ENCODE data around the gene SPO11. TPM values are rescaled to one million over a fixed set of nuclear protein-coding genes. Genes with fewer than 3 reads are reported as not detected.

The SPO11 gene
- total and polyA plus RNA-seq, 9 of the 15 experiments (the other 6 are each of a cell fraction or from before 2014, with no cell fraction given), result not detected

DNA sequence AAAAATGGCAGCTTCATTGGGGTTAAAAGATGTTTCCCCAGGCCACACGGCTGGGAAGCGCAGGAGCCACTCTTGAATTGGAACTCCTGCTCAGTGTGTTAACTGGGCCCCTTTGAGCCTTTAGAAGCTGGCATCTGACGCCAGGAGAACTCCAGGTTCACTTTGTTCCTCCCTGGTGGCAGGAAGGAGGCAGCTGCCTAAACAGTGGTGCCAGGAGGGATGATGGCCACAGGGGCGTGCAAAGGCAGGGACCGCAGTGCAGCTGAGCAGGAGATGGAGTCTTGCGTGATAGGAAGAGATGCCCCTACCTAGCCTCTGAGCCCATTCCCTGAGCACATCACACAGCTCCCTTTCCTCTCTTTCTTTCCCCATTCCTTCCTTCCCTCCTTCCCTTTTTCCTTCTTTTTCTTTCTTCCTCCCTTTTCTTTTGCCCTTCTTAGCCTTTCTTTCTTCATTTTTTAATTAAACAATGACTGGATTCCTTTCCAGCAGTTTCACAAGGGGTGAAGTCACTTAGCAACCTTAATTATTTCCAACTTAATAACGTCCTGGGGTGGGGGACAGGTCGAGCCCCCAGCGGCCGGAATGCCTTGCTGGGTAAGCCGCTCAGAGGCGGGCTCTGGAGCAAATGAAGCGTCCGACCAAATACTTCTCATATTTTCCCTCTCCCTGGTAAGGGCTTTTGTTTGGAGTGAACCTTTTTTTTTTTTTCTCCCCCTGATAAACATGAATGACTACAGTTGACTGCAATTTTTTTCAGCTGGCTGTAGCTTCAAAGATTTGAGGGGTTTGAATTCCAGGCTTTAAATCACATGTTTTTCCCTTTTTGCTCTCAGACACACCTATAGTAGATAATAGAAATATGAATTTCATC lies 42.4 kb upstream of the SPO11 start:
- Histone ChIP-seq H3K27me3 (ENCODE audit: control insufficient read depth in 2 of 2, insufficient read depth in 2 of 2, low read length in 2 of 2) (peaks cover 37 to 84% of the 10 kb centered on the region in 2 experiments), H3K79me2 (ENCODE audit: control insufficient read depth, insufficient read depth, low read length) (no peaks in the 10 kb centered on the region), H4K20me1 (replicated peaks; ENCODE audit: control insufficient read depth, insufficient read depth, low read length) (0 out of 2 replicates have a peak, but pooled peaks cover 3% of the 10 kb centered on the region), H2AFZ (ENCODE audit: low read depth, low read length) (no peak overlapping the region), H3K4me3 (no peak overlapping the region), H3K9me3 (replicated peaks; ENCODE audit: control insufficient read depth, insufficient read depth, low read depth, low read length) (no peaks in the 10 kb centered on the region), H3K36me3 (ENCODE audit: control insufficient read depth, insufficient read depth, low read length) (no peaks in the 10 kb centered on the region), H3K4me1 (replicated peaks in 1 of 2; ENCODE audit: control insufficient read depth in 2 of 2, insufficient read depth in 2 of 2, low read length in 2 of 2) (no peaks in the 10 kb centered on the region), H3K9me1 (ENCODE audit: control insufficient read depth, insufficient read depth, low read length) (no peaks in the 10 kb centered on the region), H3K9ac (ENCODE audit: insufficient read depth in 1 of 2, low read depth in 2 of 2, low read length in 2 of 2) (no peak overlapping the region), H3K27ac (ENCODE audit: extremely low read depth, low read depth, low read length) (no peak overlapping the region), H3K4me2 (ENCODE audit: insufficient read depth, low read length) (no peak overlapping the region)
- TF ChIP-seq TRIM28 (IDR thresholded peaks at IDR 0.05) (no peak), NCOA6 (IDR thresholded peaks at IDR 0.05) (no peak), ZNF23 (CRISPR knock-in tag; IDR thresholded peaks at IDR 0.05) (no peak), KAT8 (IDR thresholded peaks at IDR 0.05; ENCODE audit: low read depth) (no peak), GATAD2B (IDR thresholded peaks at IDR 0.05; ENCODE audit: borderline replicate concordance) (no peak)
- WGBS (ENCODE audit: insufficient coverage, low coverage, missing lambda C conversion rate), result 0% methylated on average over 12 of the region's 14 CpGs
- FAIRE-seq, result no peak
- ATAC-seq, result no peak
- ChIA-PET CTCF (ENCODE audit: low intra/inter-chr PET ratio) (interaction anchor here (0.7 kb wide), 1 partner anchor 49 kb away, joined by 4 read pairs; no protein-coding TSS in a partner anchor), POLR2A (no interaction called here)
- no peak for DNase-seq (ENCODE audit: extremely low read depth in 1 of 4, low spot score in 3 of 4)
- BruUV-seq (replicated peaks), result no TSS peak
- intact Hi-C loops (cut with micrococcal nuclease), result no loop called here
- in situ Hi-C loops (cut with MboI), result no loop called here

DNA sequence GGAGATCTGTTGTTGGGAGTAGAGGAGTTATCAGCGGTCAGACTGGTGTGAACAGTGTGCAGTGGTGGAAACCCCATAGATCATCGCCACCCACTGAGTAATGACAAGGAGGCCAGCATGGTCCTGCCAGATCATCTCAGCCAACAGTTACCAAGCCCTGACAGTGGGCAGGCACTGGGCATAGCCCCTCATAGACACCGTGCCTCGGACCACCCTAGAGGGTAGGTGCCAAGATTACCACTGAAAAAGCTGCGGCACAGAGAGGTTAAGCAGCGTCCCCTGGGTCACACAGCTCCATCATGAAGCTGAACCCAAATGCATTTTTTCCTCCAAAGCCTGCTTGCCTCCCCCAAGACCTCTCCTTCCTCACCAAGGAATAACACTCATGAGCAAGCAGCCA lies 41.7 kb upstream of the SPO11 start:
- DNase-seq (ENCODE audit: extremely low read depth in 1 of 4, low spot score in 3 of 4) (no peak), ATAC-seq (no peak), FAIRE-seq (no peak)
- Histone ChIP-seq H3K9ac (ENCODE audit: insufficient read depth in 1 of 2, low read depth in 2 of 2, low read length in 2 of 2) (no peak overlapping the region), H3K4me3 (no peak overlapping the region), H3K9me3 (replicated peaks; ENCODE audit: control insufficient read depth, insufficient read depth, low read depth, low read length) (no peaks in the 10 kb centered on the region), H2AFZ (ENCODE audit: low read depth, low read length) (no peak overlapping the region), H4K20me1 (replicated peaks; ENCODE audit: control insufficient read depth, insufficient read depth, low read length) (0 out of 2 replicates have a peak, but pooled peaks cover 3% of the 10 kb centered on the region), H3K36me3 (ENCODE audit: control insufficient read depth, insufficient read depth, low read length) (no peaks in the 10 kb centered on the region), H3K27me3 (ENCODE audit: control insufficient read depth in 2 of 2, insufficient read depth in 2 of 2, low read length in 2 of 2) (peaks cover 33 to 85% of the 10 kb centered on the region in 2 experiments), H3K4me1 (replicated peaks in 1 of 2; ENCODE audit: control insufficient read depth in 2 of 2, insufficient read depth in 2 of 2, low read length in 2 of 2) (no peaks in the 10 kb centered on the region), H3K27ac (ENCODE audit: extremely low read depth, low read depth, low read length) (no peak overlapping the region), H3K79me2 (ENCODE audit: control insufficient read depth, insufficient read depth, low read length) (no peaks in the 10 kb centered on the region), H3K4me2 (ENCODE audit: insufficient read depth, low read length) (no peak overlapping the region), H3K9me1 (ENCODE audit: control insufficient read depth, insufficient read depth, low read length) (no peaks in the 10 kb centered on the region)
- 0% methylated on average over 6 of the region's 6 CpGs for WGBS (ENCODE audit: insufficient coverage, low coverage, missing lambda C conversion rate)
- intact Hi-C loops (cut with micrococcal nuclease) (no loop called here), in situ Hi-C loops (cut with MboI) (no loop called here)
- no TSS peak for BruUV-seq (replicated peaks)
- POLR2A ChIA-PET, result no interaction called here
- CTCF ChIA-PET (ENCODE audit: low intra/inter-chr PET ratio), result interaction anchor here (0.7 kb wide), 1 partner anchor 49 kb away, joined by 4 read pairs; no protein-coding TSS in a partner anchor
- TF ChIP-seq TBL1XR1 (IDR thresholded peaks at IDR 0.05; ENCODE audit: low read length in 2 of 2) (no peak), ETV5 (CRISPR knock-in tag; IDR thresholded peaks at IDR 0.05; ENCODE audit: low read depth) (no peak), NFXL1 (CRISPR knock-in tag; IDR thresholded peaks at IDR 0.05) (no peak), KDM1A (IDR thresholded peaks at IDR 0.05) (0 out of 4 replicates have a peak, but pooled peaks of 1 of the 2 experiments have one; percentile 28), BCOR (IDR thresholded peaks at IDR 0.05) (0 out of 2 replicates have a peak, but pooled peaks have one; percentile 27), TRIM28 (IDR thresholded peaks at IDR 0.05) (no peak), CXXC5 (CRISPR knock-in tag; IDR thresholded peaks at IDR 0.05) (no peak), MEIS2 (IDR thresholded peaks at IDR 0.05; ENCODE audit: partially characterized antibody) (peak; percentile 8), ZFP36 (IDR thresholded peaks at IDR 0.05; ENCODE audit: low read depth, low read length, partially characterized antibody) (peak; percentile 81), CTBP1 (IDR thresholded peaks at IDR 0.05; ENCODE audit: borderline replicate concordance) (no peak)
